Measurements from ENCODE around the gene SBK1. TPM values are rescaled to one million over a fixed set of nuclear protein-coding genes. Genes with fewer than 3 reads are reported as not detected.
"Not testable (repeated sequence)": the region's sequence is repeated elsewhere in the genome, so short reads cannot be mapped to it uniquely, and the experiment has no call there.

The SBK1 gene
- total RNA-seq = 1 to 10 TPM; 6.5 to 7.7 TPM
- 100 to 1,000 TPM; 107 to 117 TPM for polyA plus RNA-seq (ENCODE audit: insufficient read length in 2 of 2)
- long read RNA-seq, donor 1, full-length matches to known transcripts = 26 of 26 reads
- long read RNA-seq, donor 1, partial matches to known transcripts = 0 of 26 reads
- long read RNA-seq, donor 1, other reads (novel, unspliced or antisense) = 0 of 26 reads
- long read RNA-seq, donor 2, full-length matches to known transcripts = 10 of 36 reads
- long read RNA-seq, donor 2, partial matches to known transcripts = 26 of 36 reads
- long read RNA-seq, donor 2, other reads (novel, unspliced or antisense) = 0 of 36 reads
- long read RNA-seq, donor 3, full-length matches to known transcripts = 28 of 78 reads
- long read RNA-seq, donor 3, partial matches to known transcripts = 50 of 78 reads
- long read RNA-seq, donor 3, other reads (novel, unspliced or antisense) = 0 of 78 reads
- long read RNA-seq, donor 4, full-length matches to known transcripts = 8 of 8 reads
- long read RNA-seq, donor 4, partial matches to known transcripts = 0 of 8 reads
- long read RNA-seq, donor 4, other reads (novel, unspliced or antisense) = 0 of 8 reads

- peak in 5 of 6 donors; percentile 67 to 95 (median 76) for DNase-seq (ENCODE audit: low read depth in 4 of 6, low spot score in 6 of 6)
- H3K27ac ChIP-seq (ENCODE audit: low read depth, low read length) = peak within 1 kb of the TSS; percentile 58
- under 1% methylated on average over 70 of the region's 88 CpGs for WGBS (ENCODE audit: insufficient coverage)
Measured at GRCh38 chr16:28291651-28292626, at the start of gene SBK1. SBK1 (plus strand) TSS chr16:28292525; CDS start chr16:28317392, 24,867 bp downstream.

GRCh38 chr16:28249483-28249882, 42.8 kb upstream of the SBK1 start:
- DNase-seq (ENCODE audit: low read depth in 4 of 6, low spot score in 6 of 6); H3K36me3 ChIP-seq (ENCODE audit: control insufficient read depth, insufficient read depth, low read length); H3K9me3 ChIP-seq (ENCODE audit: control insufficient read depth, insufficient read depth, low read length); H3K4me1 ChIP-seq (ENCODE audit: control insufficient read depth, insufficient read depth, low read length); H3K4me3 ChIP-seq (ENCODE audit: low read depth, low read length); H3K27ac ChIP-seq (ENCODE audit: low read depth, low read length); H3K27me3 ChIP-seq (ENCODE audit: control insufficient read depth, insufficient read depth, low read length): not testable (repeated sequence)
- WGBS (ENCODE audit: insufficient coverage) = 78% methylated on average over 1 of the region's 2 CpGs

More at GRCh38 chr16:28291651-28292626, at the start of gene SBK1:
- Histone ChIP-seq H3K4me3 (ENCODE audit: low read depth, low read length) (peak within 1 kb of the TSS; percentile 73), H3K27me3 (ENCODE audit: control insufficient read depth, insufficient read depth, low read length) (no peaks in the 10 kb centered on the region), H3K9me3 (ENCODE audit: control insufficient read depth, insufficient read depth, low read length) (no peaks in the 10 kb centered on the region), H3K36me3 (ENCODE audit: control insufficient read depth, insufficient read depth, low read length) (peaks cover 8% of the 10 kb centered on the region), H3K4me1 (ENCODE audit: control insufficient read depth, insufficient read depth, low read length) (peaks cover 35% of the 10 kb centered on the region)

- Histone ChIP-seq H3K4me3 (ENCODE audit: low read depth, low read length) (no peak overlapping the region), H3K9me3 (ENCODE audit: control insufficient read depth, insufficient read depth, low read length) (no peaks in the 10 kb centered on the region), H3K36me3 (ENCODE audit: control insufficient read depth, insufficient read depth, low read length) (no peaks in the 10 kb centered on the region), H3K27me3 (ENCODE audit: control insufficient read depth, insufficient read depth, low read length) (no peaks in the 10 kb centered on the region), H3K27ac (ENCODE audit: low read depth, low read length) (no peak overlapping the region), H3K4me1 (ENCODE audit: control insufficient read depth, insufficient read depth, low read length) (no peaks in the 10 kb centered on the region)
- DNase-seq (ENCODE audit: low read depth in 4 of 6, low spot score in 6 of 6) = peak in 1 of 6 donors; percentile 64
- 26% methylated on average over 3 of the region's 3 CpGs for WGBS (ENCODE audit: insufficient coverage)
Measured at GRCh38 chr16:28250999-28251398, 41.3 kb upstream of the SBK1 start.

- no peaks in the 10 kb centered on the region for H3K9me3 ChIP-seq (ENCODE audit: control insufficient read depth, insufficient read depth, low read length)
- H3K4me1 ChIP-seq (ENCODE audit: control insufficient read depth, insufficient read depth, low read length) = peaks cover 12% of the 10 kb centered on the region
- H3K27ac ChIP-seq (ENCODE audit: low read depth, low read length) = no peak overlapping the region
- H3K4me3 ChIP-seq (ENCODE audit: low read depth, low read length) = no peak overlapping the region
- DNase-seq (ENCODE audit: low read depth in 4 of 6, low spot score in 6 of 6) = no peak
- no peaks in the 10 kb centered on the region for H3K36me3 ChIP-seq (ENCODE audit: control insufficient read depth, insufficient read depth, low read length)
- no peaks in the 10 kb centered on the region for H3K27me3 ChIP-seq (ENCODE audit: control insufficient read depth, insufficient read depth, low read length)
- WGBS (ENCODE audit: insufficient coverage) = 100% methylated on average over 5 of the region's 6 CpGs
Measured at GRCh38 chr16:28254158-28254557, 38.2 kb upstream of the SBK1 start.

GRCh38 chr16:28255838-28256237, 36.5 kb upstream of the SBK1 start:
- H3K4me1 ChIP-seq (ENCODE audit: control insufficient read depth, insufficient read depth, low read length) = peaks cover 14% of the 10 kb centered on the region
- no peaks in the 10 kb centered on the region for H3K27me3 ChIP-seq (ENCODE audit: control insufficient read depth, insufficient read depth, low read length)
- WGBS (ENCODE audit: insufficient coverage) = 72% methylated on average over 12 of the region's 12 CpGs
- H3K9me3 ChIP-seq (ENCODE audit: control insufficient read depth, insufficient read depth, low read length) = no peaks in the 10 kb centered on the region
- no peak overlapping the region for H3K4me3 ChIP-seq (ENCODE audit: low read depth, low read length)
- DNase-seq (ENCODE audit: low read depth in 4 of 6, low spot score in 6 of 6) = no peak
- H3K36me3 ChIP-seq (ENCODE audit: control insufficient read depth, insufficient read depth, low read length) = no peaks in the 10 kb centered on the region
- H3K27ac ChIP-seq (ENCODE audit: low read depth, low read length) = no peak overlapping the region

GRCh38 chr16:28257256-28257655, 35.1 kb upstream of the SBK1 start:
- Histone ChIP-seq H3K9me3 (ENCODE audit: control insufficient read depth, insufficient read depth, low read length) (no peaks in the 10 kb centered on the region), H3K4me1 (ENCODE audit: control insufficient read depth, insufficient read depth, low read length) (peaks cover 14% of the 10 kb centered on the region), H3K27ac (ENCODE audit: low read depth, low read length) (no peak overlapping the region), H3K36me3 (ENCODE audit: control insufficient read depth, insufficient read depth, low read length) (no peaks in the 10 kb centered on the region), H3K27me3 (ENCODE audit: control insufficient read depth, insufficient read depth, low read length) (no peaks in the 10 kb centered on the region), H3K4me3 (ENCODE audit: low read depth, low read length) (no peak overlapping the region)
- WGBS (ENCODE audit: insufficient coverage) = 83% methylated on average over 4 of the region's 4 CpGs
- no peak for DNase-seq (ENCODE audit: low read depth in 4 of 6, low spot score in 6 of 6)

- Histone ChIP-seq H3K4me1 (ENCODE audit: control insufficient read depth, insufficient read depth, low read length) (peaks cover 14% of the 10 kb centered on the region), H3K9me3 (ENCODE audit: control insufficient read depth, insufficient read depth, low read length) (no peaks in the 10 kb centered on the region), H3K27ac (ENCODE audit: low read depth, low read length) (no peak overlapping the region), H3K4me3 (ENCODE audit: low read depth, low read length) (no peak overlapping the region), H3K27me3 (ENCODE audit: control insufficient read depth, insufficient read depth, low read length) (no peaks in the 10 kb centered on the region), H3K36me3 (ENCODE audit: control insufficient read depth, insufficient read depth, low read length) (no peaks in the 10 kb centered on the region)
- DNase-seq (ENCODE audit: low read depth in 4 of 6, low spot score in 6 of 6) = peak in 2 of 6 donors; percentile 61 to 63
- 5% methylated on average over 16 of the region's 18 CpGs for WGBS (ENCODE audit: insufficient coverage)
Measured at GRCh38 chr16:28258567-28258966, 33.8 kb upstream of the SBK1 start.

GRCh38 chr16:28259091-28259780, 33.1 kb upstream of the SBK1 start:
- Histone ChIP-seq H3K4me1 (ENCODE audit: control insufficient read depth, insufficient read depth, low read length) (peaks cover 14% of the 10 kb centered on the region), H3K27me3 (ENCODE audit: control insufficient read depth, insufficient read depth, low read length) (no peaks in the 10 kb centered on the region), H3K36me3 (ENCODE audit: control insufficient read depth, insufficient read depth, low read length) (no peaks in the 10 kb centered on the region), H3K4me3 (ENCODE audit: low read depth, low read length) (no peak overlapping the region), H3K9me3 (ENCODE audit: control insufficient read depth, insufficient read depth, low read length) (no peaks in the 10 kb centered on the region), H3K27ac (ENCODE audit: low read depth, low read length) (no peak overlapping the region)
- no peak for DNase-seq (ENCODE audit: low read depth in 4 of 6, low spot score in 6 of 6)
- WGBS (ENCODE audit: insufficient coverage) = 61% methylated on average over 24 of the region's 29 CpGs

GRCh38 chr16:28259781-28260150, 32.6 kb upstream of the SBK1 start:
- WGBS (ENCODE audit: insufficient coverage) = 81% methylated on average over 7 of the region's 7 CpGs

More at GRCh38 chr16:28259781-28260150, 32.6 kb upstream of the SBK1 start:
- no peak for DNase-seq (ENCODE audit: low read depth in 4 of 6, low spot score in 6 of 6)
- H3K27me3 ChIP-seq (ENCODE audit: control insufficient read depth, insufficient read depth, low read length) = no peaks in the 10 kb centered on the region
- no peak overlapping the region for H3K27ac ChIP-seq (ENCODE audit: low read depth, low read length)
- H3K4me1 ChIP-seq (ENCODE audit: control insufficient read depth, insufficient read depth, low read length) = peaks cover 14% of the 10 kb centered on the region
- H3K36me3 ChIP-seq (ENCODE audit: control insufficient read depth, insufficient read depth, low read length) = no peaks in the 10 kb centered on the region
- no peaks in the 10 kb centered on the region for H3K9me3 ChIP-seq (ENCODE audit: control insufficient read depth, insufficient read depth, low read length)
- H3K4me3 ChIP-seq (ENCODE audit: low read depth, low read length) = no peak overlapping the region
